Measurements from ENCODE around the gene GALT. TPM values are rescaled to one million over a fixed set of nuclear protein-coding genes. Genes with fewer than 3 reads are reported as not detected.

The GALT gene
- total RNA-seq, 1 experiment from 2014 or later: 45.4 TPM

- H3K79me2 ChIP-seq (ENCODE audit: low read length): no peaks in the 10 kb centered on the region
- H4K20me1 ChIP-seq (ENCODE audit: insufficient read depth, low read depth, low read length): no peaks in the 10 kb centered on the region
- H3K4me3 ChIP-seq (ENCODE audit: low read length): no peak overlapping the region
- no peak overlapping the region for H3K4me2 ChIP-seq (ENCODE audit: low read depth, low read length, poor library complexity, severe bottlenecking)
- no peaks in the 10 kb centered on the region for H3K9me3 ChIP-seq (ENCODE audit: low read length)
- no peak overlapping the region for H3K9ac ChIP-seq (ENCODE audit: low read length)
- no peaks in the 10 kb centered on the region for H3K27me3 ChIP-seq (ENCODE audit: low read length)
- no peaks in the 10 kb centered on the region for H3K9me2 ChIP-seq (replicated peaks; ENCODE audit: insufficient read depth, low read length)
- H3K4me1 ChIP-seq (ENCODE audit: low read length): no peaks in the 10 kb centered on the region
- no peak for DNase-seq
- no peak overlapping the region for H3K27ac ChIP-seq (ENCODE audit: low read length)
- H3K36me3 ChIP-seq (ENCODE audit: insufficient read depth, low read length): no peaks in the 10 kb centered on the region
- H2AFZ ChIP-seq (ENCODE audit: low read length): no peak overlapping the region
Observed at GRCh38 chr9:34658461-34658860, 12.0 kb downstream of the GALT start.

GRCh38 chr9:34659592-34660253, 13.2 kb downstream of the GALT start:
- no peaks in the 10 kb centered on the region for H3K79me2 ChIP-seq (ENCODE audit: low read length)
- H3K9me2 ChIP-seq (replicated peaks; ENCODE audit: insufficient read depth, low read length): no peaks in the 10 kb centered on the region
- H3K4me2 ChIP-seq (ENCODE audit: low read depth, low read length, poor library complexity, severe bottlenecking): no peak overlapping the region
- H4K20me1 ChIP-seq (ENCODE audit: insufficient read depth, low read depth, low read length): no peaks in the 10 kb centered on the region
- H3K27ac ChIP-seq (ENCODE audit: low read length): no peak overlapping the region
- H2AFZ ChIP-seq (ENCODE audit: low read length): no peak overlapping the region
- no peak for DNase-seq
- no peak overlapping the region for H3K9ac ChIP-seq (ENCODE audit: low read length)
- H3K4me3 ChIP-seq (ENCODE audit: low read length): no peak overlapping the region
- H3K4me1 ChIP-seq (ENCODE audit: low read length): peaks cover 4% of the 10 kb centered on the region
- H3K27me3 ChIP-seq (ENCODE audit: low read length): no peaks in the 10 kb centered on the region
- no peaks in the 10 kb centered on the region for H3K36me3 ChIP-seq (ENCODE audit: insufficient read depth, low read length)
- H3K9me3 ChIP-seq (ENCODE audit: low read length): no peaks in the 10 kb centered on the region

GRCh38 chr9:34662526-34663302, 16.2 kb downstream of the GALT start, which contains the start of gene CCL27:
Gene CCL27 (minus strand): TSS chr9:34662657. CDS start chr9:34662633, 24 bp downstream.
- Histone ChIP-seq H4K20me1 (ENCODE audit: insufficient read depth, low read depth, low read length) (no peaks in the 10 kb centered on the region), H3K4me1 (ENCODE audit: low read length) (peaks cover 17% of the 10 kb centered on the region), H3K9me2 (replicated peaks; ENCODE audit: insufficient read depth, low read length) (no peaks in the 10 kb centered on the region), H3K79me2 (ENCODE audit: low read length) (no peaks in the 10 kb centered on the region), H3K36me3 (ENCODE audit: insufficient read depth, low read length) (no peaks in the 10 kb centered on the region), H3K27ac (ENCODE audit: low read length) (no peak within 1 kb of the TSS), H2AFZ (ENCODE audit: low read length) (no peak within 1 kb of the TSS), H3K27me3 (ENCODE audit: low read length) (no peaks in the 10 kb centered on the region), H3K9me3 (ENCODE audit: low read length) (no peaks in the 10 kb centered on the region), H3K4me3 (ENCODE audit: low read length) (no peak within 1 kb of the TSS), H3K9ac (ENCODE audit: low read length) (no peak within 1 kb of the TSS), H3K4me2 (ENCODE audit: low read depth, low read length, poor library complexity, severe bottlenecking) (no peak within 1 kb of the TSS)
- DNase-seq: no peak

- Histone ChIP-seq H3K4me1 (ENCODE audit: low read length) (peaks cover 17% of the 10 kb centered on the region), H3K9me3 (ENCODE audit: low read length) (no peaks in the 10 kb centered on the region), H3K9ac (ENCODE audit: low read length) (no peak overlapping the region), H3K27ac (ENCODE audit: low read length) (no peak overlapping the region), H3K9me2 (replicated peaks; ENCODE audit: insufficient read depth, low read length) (no peaks in the 10 kb centered on the region), H3K4me2 (ENCODE audit: low read depth, low read length, poor library complexity, severe bottlenecking) (no peak overlapping the region), H2AFZ (ENCODE audit: low read length) (no peak overlapping the region), H3K79me2 (ENCODE audit: low read length) (no peaks in the 10 kb centered on the region), H4K20me1 (ENCODE audit: insufficient read depth, low read depth, low read length) (no peaks in the 10 kb centered on the region), H3K4me3 (ENCODE audit: low read length) (no peak overlapping the region), H3K36me3 (ENCODE audit: insufficient read depth, low read length) (no peaks in the 10 kb centered on the region), H3K27me3 (ENCODE audit: low read length) (no peaks in the 10 kb centered on the region)
- DNase-seq: no peak
Observed at GRCh38 chr9:34663303-34663605, 16.8 kb downstream of the GALT start.

- H2AFZ ChIP-seq (ENCODE audit: low read length): peak overlapping the region; percentile 84
- H3K4me2 ChIP-seq (ENCODE audit: low read depth, low read length, poor library complexity, severe bottlenecking): peak overlapping the region; percentile 99
Observed at GRCh38 chr9:34664281-34665066, 18.0 kb downstream of the GALT start.

GRCh38 chr9:34665067-34665380, 18.5 kb downstream of the GALT start:
- H3K27ac ChIP-seq (ENCODE audit: low read length): no peak overlapping the region
- peak overlapping the region; percentile 99 for H3K4me2 ChIP-seq (ENCODE audit: low read depth, low read length, poor library complexity, severe bottlenecking)
- H2AFZ ChIP-seq (ENCODE audit: low read length): peak overlapping the region; percentile 84
- DNase-seq: no peak
- no peaks in the 10 kb centered on the region for H4K20me1 ChIP-seq (ENCODE audit: insufficient read depth, low read depth, low read length)
- peaks cover 17% of the 10 kb centered on the region for H3K4me1 ChIP-seq (ENCODE audit: low read length)
- peak overlapping the region; percentile 73 for H3K9ac ChIP-seq (ENCODE audit: low read length)
- no peaks in the 10 kb centered on the region for H3K79me2 ChIP-seq (ENCODE audit: low read length)
- peak overlapping the region; percentile 92 for H3K4me3 ChIP-seq (ENCODE audit: low read length)
- no peaks in the 10 kb centered on the region for H3K9me2 ChIP-seq (replicated peaks; ENCODE audit: insufficient read depth, low read length)
- H3K27me3 ChIP-seq (ENCODE audit: low read length): no peaks in the 10 kb centered on the region
- no peaks in the 10 kb centered on the region for H3K36me3 ChIP-seq (ENCODE audit: insufficient read depth, low read length)
- no peaks in the 10 kb centered on the region for H3K9me3 ChIP-seq (ENCODE audit: low read length)

More at GRCh38 chr9:34664281-34665066, 18.0 kb downstream of the GALT start:
- Histone ChIP-seq H3K79me2 (ENCODE audit: low read length) (no peaks in the 10 kb centered on the region), H3K4me1 (ENCODE audit: low read length) (peaks cover 17% of the 10 kb centered on the region), H4K20me1 (ENCODE audit: insufficient read depth, low read depth, low read length) (no peaks in the 10 kb centered on the region), H3K27me3 (ENCODE audit: low read length) (no peaks in the 10 kb centered on the region), H3K27ac (ENCODE audit: low read length) (peak overlapping the region; percentile 41; the same call in 1 of the 2 replicates), H3K9ac (ENCODE audit: low read length) (peak overlapping the region; percentile 73), H3K4me3 (ENCODE audit: low read length) (peak overlapping the region; percentile 92), H3K9me3 (ENCODE audit: low read length) (no peaks in the 10 kb centered on the region), H3K9me2 (replicated peaks; ENCODE audit: insufficient read depth, low read length) (no peaks in the 10 kb centered on the region), H3K36me3 (ENCODE audit: insufficient read depth, low read length) (no peaks in the 10 kb centered on the region)
- DNase-seq: peak; percentile 91

- Histone ChIP-seq H3K9ac (ENCODE audit: low read length) (peak overlapping the region; percentile 98), H3K4me3 (ENCODE audit: low read length) (peak overlapping the region; percentile 92), H4K20me1 (ENCODE audit: insufficient read depth, low read depth, low read length) (no peaks in the 10 kb centered on the region), H3K79me2 (ENCODE audit: low read length) (no peaks in the 10 kb centered on the region), H3K4me2 (ENCODE audit: low read depth, low read length, poor library complexity, severe bottlenecking) (peak overlapping the region; percentile 99), H3K27ac (ENCODE audit: low read length) (peak overlapping the region; percentile 80), H3K9me3 (ENCODE audit: low read length) (no peaks in the 10 kb centered on the region), H3K9me2 (replicated peaks; ENCODE audit: insufficient read depth, low read length) (no peaks in the 10 kb centered on the region), H3K4me1 (ENCODE audit: low read length) (peaks cover 17% of the 10 kb centered on the region), H3K36me3 (ENCODE audit: insufficient read depth, low read length) (no peaks in the 10 kb centered on the region), H3K27me3 (ENCODE audit: low read length) (no peaks in the 10 kb centered on the region), H2AFZ (ENCODE audit: low read length) (peak overlapping the region; percentile 100)
- DNase-seq: peak; percentile 98
Observed at GRCh38 chr9:34665381-34666250, 19.1 kb downstream of the GALT start.
